Uterus (tissue), 4 donors: ENCODE results near the gene HPSE2. TPM values are rescaled to one million over a fixed set of nuclear protein-coding genes. Genes with fewer than 3 reads are reported as not detected.

ENCODE experiments used
- DNase-seq, 2 donors: peaks; one replicate each; pipeline ENCODE4 v3.0.0-alpha.2; 2019 to 2020
- H3K27ac ChIP-seq, 2 donors: fragments of 200-600 bp; sonication (generic); 1 replicate in 1 of 2; 2 replicates in 1 of 2; pipeline ENCODE4 v1.5.1; 2016 to 2018
- H3K27me3 ChIP-seq, 2 donors: fragments of 200-600 bp; sonication (generic); one replicate each; pipeline ENCODE4 v1.5.1; 2018 to 2019; ENCODE audit warnings: control low read depth in 1 of 2
- H3K36me3 ChIP-seq, 2 donors: fragments of 200-600 bp; sonication (generic); one replicate each; pipeline ENCODE4 v1.5.1; 2019; ENCODE audit warnings: control low read depth in 1 of 2
- H3K4me1 ChIP-seq, 2 donors: fragments of 200-600 bp; sonication (generic); one replicate each; pipeline ENCODE4 v1.5.1; 2018 to 2019; ENCODE audit warnings: control low read depth in 1 of 2
- H3K4me3 ChIP-seq, 2 donors: fragments of 200-600 bp; sonication (generic); 1 replicate in 1 of 2; 2 replicates in 1 of 2; pipeline ENCODE4 v1.5.1; 2018 to 2019; ENCODE audit warnings: mild to moderate bottlenecking in 1 of 2
- H3K9me3 ChIP-seq, 2 donors: fragments of 200-600 bp; sonication (generic); one replicate each; pipeline ENCODE4 v1.5.1; 2019; ENCODE audit warnings: control low read depth in 1 of 2
- POLR2A ChIP-seq, 2 donors: fragments of 450-650 bp; IDR thresholded peaks; one replicate each; pipeline ENCODE4 v1.6.1; 2016; ENCODE audit warnings: antibody characterized with exemption in 2 of 2, mild to moderate bottlenecking in 1 of 2, moderate library complexity in 1 of 2
- intact Hi-C: fragments of 100-400 bp; cut with DNase I; formaldehyde crosslinking; loops from one replicate; pipeline ENCODE4 v1.15.1; 2023; ENCODE audit warnings: low total_unique reads
- total RNA-seq, 4 donors: library from RNA; depleted of rRNA in 3 of 4; stranded (reverse); fragments of >200 nt in 3 of 4; gene quantifications; one replicate each; pipeline versions ENCODE4 v1.1.0 to v1.2.4, GENCODE V29; 2014 to 2023
- TF ChIP-seq, protein P1 (sequence below), 4 experiments: fragments of 200-600 bp in 2 of 4; fragments of 450-650 bp in 2 of 4; sonication (generic) in 2 of 4; IDR thresholded peaks; one replicate each; pipeline ENCODE4 v1.5.1; 2016 to 2019; ENCODE audit warnings: antibody characterized with exemption in 4 of 4, mild to moderate bottlenecking in 2 of 4, moderate library complexity in 1 of 4
- donor health status: DM: yes; HTN: yes; CAD: no.

Gene HPSE2
- total RNA-seq, 4 donors from 2014 or later = 7.0 to 13.6 (median 7.7) TPM; not detected in 1

DNA sequence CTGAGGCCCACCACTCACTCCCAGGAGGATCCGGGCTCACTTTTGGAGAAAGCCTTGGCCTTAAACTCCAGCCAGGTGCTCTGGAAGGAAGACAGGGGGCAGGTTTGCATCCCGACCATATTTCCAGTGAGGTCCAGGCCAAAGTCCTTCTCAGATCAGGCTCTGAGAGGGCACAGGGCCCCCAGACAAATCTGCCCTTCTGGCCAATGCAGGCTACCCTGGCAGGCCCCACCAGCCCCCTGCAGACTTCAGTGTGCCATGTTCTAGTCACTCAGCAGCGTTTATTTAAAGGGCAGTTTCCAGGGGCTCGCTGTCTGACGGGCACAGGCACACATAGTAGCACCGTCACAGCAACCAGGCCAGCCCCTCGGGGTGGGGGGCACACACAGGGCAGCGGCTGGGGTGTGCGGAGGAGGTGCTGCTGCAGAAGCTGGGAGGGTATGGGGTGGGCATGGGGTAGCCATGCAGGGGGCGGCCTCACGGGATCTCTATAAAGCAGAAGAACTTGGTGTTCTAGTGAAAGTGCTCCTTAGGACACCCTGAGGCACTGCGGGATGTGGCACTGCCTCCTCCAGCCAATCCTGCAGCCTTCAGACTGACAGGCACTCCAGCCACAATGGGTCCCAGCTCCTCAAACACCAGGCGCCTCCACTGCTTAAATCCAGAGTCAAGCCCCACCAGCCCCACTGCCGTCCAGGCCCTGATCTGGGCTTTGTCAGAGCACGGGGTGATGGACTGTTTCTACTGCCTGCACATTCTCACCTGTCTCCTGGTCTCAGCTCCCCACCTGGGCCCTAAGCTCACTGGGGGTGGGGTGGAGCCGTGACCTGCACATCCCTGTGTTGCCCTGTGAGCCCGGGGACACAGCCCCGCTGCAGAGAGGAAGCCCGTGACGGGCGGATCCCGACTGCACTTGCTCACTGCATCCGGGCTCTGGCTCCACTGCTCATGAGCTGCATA, 811.1 kb downstream of the HPSE2 start:
- no peaks in the 10 kb centered on the region for H3K9me3 ChIP-seq
- DNase-seq = no peak
- no peak overlapping the region for H3K27ac ChIP-seq
- H3K36me3 ChIP-seq = no peaks in the 10 kb centered on the region
- intact Hi-C loops = no loop called here
- no peaks in the 10 kb centered on the region for H3K4me1 ChIP-seq
- TF ChIP-seq, protein P1, sequence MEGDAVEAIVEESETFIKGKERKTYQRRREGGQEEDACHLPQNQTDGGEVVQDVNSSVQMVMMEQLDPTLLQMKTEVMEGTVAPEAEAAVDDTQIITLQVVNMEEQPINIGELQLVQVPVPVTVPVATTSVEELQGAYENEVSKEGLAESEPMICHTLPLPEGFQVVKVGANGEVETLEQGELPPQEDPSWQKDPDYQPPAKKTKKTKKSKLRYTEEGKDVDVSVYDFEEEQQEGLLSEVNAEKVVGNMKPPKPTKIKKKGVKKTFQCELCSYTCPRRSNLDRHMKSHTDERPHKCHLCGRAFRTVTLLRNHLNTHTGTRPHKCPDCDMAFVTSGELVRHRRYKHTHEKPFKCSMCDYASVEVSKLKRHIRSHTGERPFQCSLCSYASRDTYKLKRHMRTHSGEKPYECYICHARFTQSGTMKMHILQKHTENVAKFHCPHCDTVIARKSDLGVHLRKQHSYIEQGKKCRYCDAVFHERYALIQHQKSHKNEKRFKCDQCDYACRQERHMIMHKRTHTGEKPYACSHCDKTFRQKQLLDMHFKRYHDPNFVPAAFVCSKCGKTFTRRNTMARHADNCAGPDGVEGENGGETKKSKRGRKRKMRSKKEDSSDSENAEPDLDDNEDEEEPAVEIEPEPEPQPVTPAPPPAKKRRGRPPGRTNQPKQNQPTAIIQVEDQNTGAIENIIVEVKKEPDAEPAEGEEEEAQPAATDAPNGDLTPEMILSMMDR (IDR thresholded peaks at IDR 0.05) = no peak
- no peak for TF ChIP-seq POLR2A (IDR thresholded peaks at IDR 0.05)
- H3K27me3 ChIP-seq = no peaks in the 10 kb centered on the region
- H3K4me3 ChIP-seq = no peak overlapping the region

DNA sequence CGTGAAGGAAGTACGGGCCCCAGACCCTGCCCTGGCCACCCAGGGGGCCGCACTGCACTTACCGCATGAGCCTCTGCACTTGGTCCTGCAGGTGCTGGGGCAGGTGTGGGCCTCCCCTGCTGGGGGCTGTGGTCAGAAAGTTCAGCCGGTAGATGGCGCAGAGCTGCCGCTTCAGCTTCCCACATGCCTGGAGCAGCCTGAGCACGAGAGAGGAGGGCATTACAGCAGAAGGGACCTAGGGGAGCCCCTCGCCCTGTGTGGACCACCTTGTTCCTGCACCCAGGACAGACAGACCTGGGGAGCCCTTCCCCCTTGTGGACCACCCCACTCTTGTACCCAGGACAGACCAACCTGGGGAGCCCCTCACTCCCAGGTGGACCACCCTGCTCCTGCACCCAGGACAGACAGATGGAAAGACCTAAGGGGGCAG, 811.9 kb downstream of the HPSE2 start:
- H3K9me3 ChIP-seq = no peaks in the 10 kb centered on the region
- no peak for DNase-seq
- no peak overlapping the region for H3K4me3 ChIP-seq
- H3K36me3 ChIP-seq = no peaks in the 10 kb centered on the region
- H3K4me1 ChIP-seq = no peaks in the 10 kb centered on the region
- no peak overlapping the region for H3K27ac ChIP-seq
- intact Hi-C loops = no loop called here
- H3K27me3 ChIP-seq = no peaks in the 10 kb centered on the region
- no peak for TF ChIP-seq POLR2A (IDR thresholded peaks at IDR 0.05)
- TF ChIP-seq, protein P1 (IDR thresholded peaks at IDR 0.05) = no peak

DNA sequence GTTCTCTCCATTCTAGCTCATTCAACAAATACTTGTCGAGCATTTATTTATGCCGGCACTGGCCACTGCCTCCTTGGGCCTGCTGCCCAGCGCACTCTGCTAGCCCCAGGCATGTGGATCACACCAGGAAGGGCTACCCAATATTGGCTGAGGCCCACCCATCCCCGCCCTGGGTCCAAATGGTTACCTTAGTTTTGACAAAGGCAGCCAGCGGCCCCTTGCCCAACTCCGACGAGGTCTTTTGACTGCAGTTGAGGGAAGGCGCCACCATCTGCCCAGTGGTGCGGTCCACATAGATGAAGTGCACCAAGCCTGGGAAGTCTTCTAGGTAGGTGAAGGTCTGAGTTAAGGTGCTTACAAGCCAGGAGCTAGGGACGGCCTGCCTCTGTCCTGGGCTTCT, 813.5 kb downstream of the HPSE2 start:
- intact Hi-C loops = no loop called here
- Histone ChIP-seq H3K36me3 (no peaks in the 10 kb centered on the region), H3K9me3 (no peaks in the 10 kb centered on the region), H3K4me1 (no peaks in the 10 kb centered on the region), H3K27ac (no peak overlapping the region), H3K27me3 (no peaks in the 10 kb centered on the region), H3K4me3 (no peak overlapping the region)
- no peak for DNase-seq
- TF ChIP-seq POLR2A (IDR thresholded peaks at IDR 0.05) = no peak
- TF ChIP-seq, protein P1 (IDR thresholded peaks at IDR 0.05) = no peak

DNA sequence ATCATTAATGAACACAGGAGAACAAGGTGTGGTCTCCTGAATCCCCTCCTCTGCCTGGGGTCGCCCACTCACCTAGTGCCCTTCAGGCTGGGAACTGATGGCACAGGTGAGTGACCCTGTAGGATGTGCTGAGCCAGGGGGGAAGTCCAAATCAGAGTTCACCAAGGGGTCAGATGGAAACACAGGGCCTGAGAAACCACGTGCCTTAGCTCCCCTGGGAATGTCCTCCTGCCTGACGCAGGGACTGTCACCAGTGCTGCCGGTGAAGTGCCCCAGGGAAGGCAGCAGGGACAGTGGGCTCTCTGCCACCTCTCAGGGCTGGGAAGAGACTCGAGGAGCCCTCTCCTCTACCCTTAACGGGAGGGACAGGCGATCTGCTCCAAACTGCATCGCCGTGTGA, 814.9 kb downstream of the HPSE2 start:
- Histone ChIP-seq H3K9me3 (no peaks in the 10 kb centered on the region), H3K27ac (no peak overlapping the region), H3K36me3 (no peaks in the 10 kb centered on the region), H3K4me1 (no peaks in the 10 kb centered on the region), H3K4me3 (no peak overlapping the region), H3K27me3 (no peaks in the 10 kb centered on the region)
- intact Hi-C loops = no loop called here
- no peak for TF ChIP-seq POLR2A (IDR thresholded peaks at IDR 0.05)
- TF ChIP-seq, protein P1 (IDR thresholded peaks at IDR 0.05) = no peak
- no peak for DNase-seq

DNA sequence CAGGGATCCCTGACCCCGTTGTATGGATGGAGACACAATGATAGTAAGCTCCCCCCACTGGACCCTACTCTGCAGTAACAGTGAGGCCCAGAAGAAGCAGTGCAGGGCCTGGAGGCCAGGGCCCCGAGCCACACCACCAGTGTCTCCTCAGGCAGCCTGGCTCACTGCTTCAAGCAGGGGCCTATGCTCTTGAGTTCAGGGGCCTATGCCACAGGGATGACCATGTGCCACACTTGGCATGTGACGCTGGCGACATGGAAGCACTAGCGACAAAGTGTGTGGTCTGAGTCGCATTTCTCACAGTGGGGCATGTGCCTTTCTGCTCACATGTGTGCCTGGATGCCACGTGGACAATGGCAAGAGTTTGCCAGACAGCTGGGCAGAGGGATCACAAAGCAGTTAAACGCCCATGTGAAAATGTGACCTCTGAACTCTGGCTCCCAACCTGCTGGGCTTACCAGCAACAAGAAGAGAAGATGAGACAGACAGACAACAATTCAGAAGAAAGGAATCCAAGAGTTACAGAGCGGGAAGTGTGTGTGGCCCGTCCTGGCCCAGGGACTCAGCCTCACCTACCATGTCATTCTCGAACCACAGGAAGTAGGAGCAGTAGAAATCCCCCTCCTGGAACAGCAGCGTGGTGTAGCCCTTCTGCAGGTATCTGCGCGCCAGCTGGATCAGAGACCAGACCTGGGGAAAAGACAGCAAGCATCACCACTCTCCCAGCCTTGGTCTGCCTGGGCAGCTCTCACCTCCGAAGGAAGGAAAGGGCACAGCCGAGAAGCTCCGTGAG, 816.0 kb downstream of the HPSE2 start:
- H3K27ac ChIP-seq = no peak overlapping the region
- no peak overlapping the region for H3K4me3 ChIP-seq
- H3K36me3 ChIP-seq = no peaks in the 10 kb centered on the region
- H3K9me3 ChIP-seq = no peaks in the 10 kb centered on the region
- H3K4me1 ChIP-seq = peaks cover 2 to 6% of the 10 kb centered on the region in 2 donors
- no peaks in the 10 kb centered on the region for H3K27me3 ChIP-seq
- no peak for DNase-seq
- TF ChIP-seq, protein P1 (IDR thresholded peaks at IDR 0.05) = no peak
- TF ChIP-seq POLR2A (IDR thresholded peaks at IDR 0.05) = no peak
- intact Hi-C loops = no loop called here
